ENCODE results near the gene WNT9A.

WNT9A gene

DNA sequence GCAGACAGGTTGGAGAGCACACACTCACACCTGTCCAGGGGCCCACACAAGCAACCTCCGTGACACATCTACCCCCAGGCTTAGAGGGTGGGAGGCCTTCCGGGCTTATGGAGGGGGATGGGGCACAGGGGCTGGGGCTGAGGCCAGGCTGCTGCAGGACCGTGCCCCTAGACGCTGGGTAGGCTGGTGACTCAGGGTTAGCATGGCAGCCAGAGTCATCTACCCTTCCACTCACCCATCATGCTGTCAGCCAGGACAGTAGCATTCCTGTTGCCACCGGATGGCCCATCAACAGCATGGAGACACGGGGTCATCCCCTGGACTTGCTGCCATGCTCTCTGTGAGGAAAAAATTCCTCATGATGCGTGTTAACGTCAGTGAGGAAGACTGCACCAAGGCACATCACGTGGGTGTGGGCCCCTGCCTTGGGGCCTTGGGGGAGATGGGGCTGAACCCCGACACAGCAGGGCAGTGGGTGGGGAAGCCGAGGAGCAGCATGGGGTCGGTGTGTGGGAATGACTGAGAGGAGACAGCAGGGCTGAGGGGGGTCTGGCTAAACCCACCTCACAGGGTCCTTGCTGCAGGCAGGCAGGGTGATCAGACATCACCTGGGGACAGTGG lies 52.8 kb downstream of the WNT9A start:
- H3K9me3 ChIP-seq (ENCODE audit: control insufficient read depth, low read length), result no peaks in the 10 kb centered on the region
- 94% methylated on average over 12 of the region's 12 CpGs for WGBS, 2 experiments

DNA sequence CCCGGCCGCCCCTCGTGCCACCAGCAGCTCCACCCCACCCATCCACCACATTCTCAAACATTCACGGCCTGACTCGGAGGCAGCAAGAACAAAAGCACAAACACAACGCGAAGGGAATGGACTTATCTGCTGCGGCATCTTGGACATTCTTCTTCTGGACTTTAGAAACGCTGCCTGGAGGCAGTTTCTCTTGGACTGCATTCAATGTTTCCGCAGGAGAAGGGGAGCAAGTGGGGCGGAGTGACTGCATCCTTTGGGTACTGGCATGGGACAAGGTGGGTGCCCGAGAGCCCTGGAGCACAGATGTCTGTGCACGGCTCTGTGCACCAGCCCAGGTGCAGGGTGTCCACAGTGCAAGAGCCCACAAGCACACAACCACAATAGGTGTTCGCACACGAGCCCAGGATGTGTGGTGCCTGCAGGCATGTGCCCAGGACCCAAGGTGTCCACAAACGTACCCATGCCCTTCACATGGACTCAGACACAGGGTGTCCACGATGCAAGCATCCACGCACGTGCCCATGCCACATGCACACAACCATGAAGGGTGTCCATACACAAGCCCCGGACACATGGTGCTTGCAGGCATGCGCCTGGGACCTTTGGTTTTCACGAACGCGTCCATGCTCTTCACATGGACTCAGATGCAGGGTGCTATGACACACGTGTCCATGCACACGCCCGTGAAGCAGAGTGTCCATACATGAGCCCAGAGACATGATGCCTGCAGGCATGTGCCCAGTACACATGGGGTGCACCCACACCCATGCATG lies 53.6 kb downstream of the WNT9A start:
- no peaks in the 10 kb centered on the region for H3K36me3 ChIP-seq (ENCODE audit: control insufficient read depth, insufficient read depth, low read length)
- no peaks in the 10 kb centered on the region for H3K9me3 ChIP-seq (ENCODE audit: control insufficient read depth, low read length)
- H3K27me3 ChIP-seq (ENCODE audit: control insufficient read depth, insufficient read depth, low read length, poor library complexity, severe bottlenecking), result no peaks in the 10 kb centered on the region
- H3K4me3 ChIP-seq (ENCODE audit: insufficient read depth, low read depth, low read length), result no peak overlapping the region
- 91 to 92% methylated on average over 27 of the region's 27 CpGs for WGBS, 2 experiments
- no peak overlapping the region for H3K27ac ChIP-seq (ENCODE audit: insufficient read depth, low read depth, low read length, poor library complexity, severe bottlenecking)
- peaks cover 15% of the 10 kb centered on the region for H3K4me1 ChIP-seq (ENCODE audit: control insufficient read depth, insufficient read depth, low read length)

More for the DNA sequence above, 52.8 kb downstream of the WNT9A start:
- Histone ChIP-seq H3K4me1 (ENCODE audit: control insufficient read depth, insufficient read depth, low read length) (peaks cover 15% of the 10 kb centered on the region), H3K27me3 (ENCODE audit: control insufficient read depth, insufficient read depth, low read length, poor library complexity, severe bottlenecking) (no peaks in the 10 kb centered on the region), H3K4me3 (ENCODE audit: insufficient read depth, low read depth, low read length) (no peak overlapping the region), H3K27ac (ENCODE audit: insufficient read depth, low read depth, low read length, poor library complexity, severe bottlenecking) (no peak overlapping the region), H3K36me3 (ENCODE audit: control insufficient read depth, insufficient read depth, low read length) (no peaks in the 10 kb centered on the region)

DNA sequence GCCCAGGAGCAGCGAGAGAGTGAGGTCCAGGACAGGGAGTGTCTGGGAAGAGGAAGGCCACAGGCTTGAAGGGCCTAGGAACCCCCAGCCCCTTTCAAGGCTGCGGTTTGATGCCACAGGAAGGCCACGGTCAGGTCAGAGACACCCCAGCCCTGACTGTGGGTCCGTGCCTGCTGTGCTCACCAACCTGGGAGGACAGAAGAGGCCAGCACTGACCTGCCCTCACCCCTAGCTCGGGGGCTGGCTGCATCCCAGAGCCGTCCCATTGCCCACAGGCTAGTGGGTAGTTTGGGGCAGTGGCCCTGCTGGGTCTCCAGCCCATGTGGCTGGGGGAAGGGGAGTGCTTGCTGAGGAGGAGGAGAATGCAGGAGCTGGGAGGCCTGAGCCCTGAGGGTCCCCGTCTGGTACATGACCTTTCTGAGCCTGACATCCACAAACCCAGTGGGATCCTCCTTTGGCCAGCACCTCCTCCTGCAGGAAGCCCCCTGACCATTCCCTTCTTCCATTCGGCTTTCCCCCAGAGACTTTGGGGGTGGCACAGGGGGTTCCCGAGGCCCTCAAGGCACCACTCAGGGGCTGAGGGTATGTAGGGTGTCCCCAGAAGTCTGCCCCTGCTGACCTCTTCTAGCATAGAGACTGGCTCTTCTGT lies 54.3 kb downstream of the WNT9A start:
- H3K4me1 ChIP-seq (ENCODE audit: control insufficient read depth, insufficient read depth, low read length), result peaks cover 15% of the 10 kb centered on the region
- H3K4me3 ChIP-seq (ENCODE audit: insufficient read depth, low read depth, low read length), result no peak overlapping the region
- H3K36me3 ChIP-seq (ENCODE audit: control insufficient read depth, insufficient read depth, low read length), result no peaks in the 10 kb centered on the region
- WGBS, 2 experiments, result 86 to 91% methylated on average over 9 of the region's 9 CpGs
- no peaks in the 10 kb centered on the region for H3K27me3 ChIP-seq (ENCODE audit: control insufficient read depth, insufficient read depth, low read length, poor library complexity, severe bottlenecking)
- H3K9me3 ChIP-seq (ENCODE audit: control insufficient read depth, low read length), result no peaks in the 10 kb centered on the region
- no peak overlapping the region for H3K27ac ChIP-seq (ENCODE audit: insufficient read depth, low read depth, low read length, poor library complexity, severe bottlenecking)

DNA sequence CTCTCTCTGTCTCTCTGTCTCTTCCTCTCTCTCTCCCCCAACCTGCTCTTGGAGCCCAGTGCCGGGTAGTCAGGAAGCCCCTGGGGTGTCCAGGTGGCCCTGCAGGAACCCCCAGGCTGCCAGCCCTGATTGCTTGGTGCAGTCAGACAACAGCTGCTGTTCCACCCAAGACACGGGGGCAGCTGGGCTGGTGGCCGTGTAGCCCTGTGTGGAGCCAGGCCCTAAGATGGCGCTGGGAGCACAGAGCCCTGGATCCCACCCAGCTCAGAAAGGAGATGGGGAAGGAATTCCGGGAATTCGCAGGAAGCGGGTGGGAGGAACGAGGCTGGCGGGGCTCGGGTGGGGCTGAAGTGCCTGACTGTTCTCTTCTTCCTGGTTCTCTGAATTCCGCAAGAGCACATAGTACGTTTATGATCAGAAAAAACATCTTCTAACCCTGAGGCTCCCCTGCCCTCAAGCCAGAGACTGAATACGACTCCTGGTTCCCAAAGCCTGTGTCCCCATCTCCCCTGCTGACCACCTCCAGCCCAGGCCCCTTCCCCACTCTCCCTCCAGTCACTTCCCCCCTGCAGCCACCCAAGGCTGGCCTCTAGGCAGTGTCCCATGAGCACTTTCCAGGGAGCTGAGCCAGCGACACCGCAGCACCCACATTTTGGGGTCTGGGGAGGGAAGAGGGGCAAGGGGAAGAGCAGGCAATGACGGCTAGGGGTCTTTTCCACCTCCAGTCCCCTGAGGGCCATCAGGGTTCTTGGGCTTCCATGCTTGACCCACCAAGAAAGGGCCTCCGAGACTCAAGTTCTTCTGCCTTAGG lies 55.0 kb downstream of the WNT9A start:
- WGBS, 2 experiments, result 85 to 87% methylated on average over 17 of the region's 17 CpGs
- peaks cover 18% of the 10 kb centered on the region for H3K4me1 ChIP-seq (ENCODE audit: control insufficient read depth, insufficient read depth, low read length)
- no peak overlapping the region for H3K27ac ChIP-seq (ENCODE audit: insufficient read depth, low read depth, low read length, poor library complexity, severe bottlenecking)
- H3K27me3 ChIP-seq (ENCODE audit: control insufficient read depth, insufficient read depth, low read length, poor library complexity, severe bottlenecking), result no peaks in the 10 kb centered on the region
- H3K4me3 ChIP-seq (ENCODE audit: insufficient read depth, low read depth, low read length), result no peak overlapping the region
- H3K9me3 ChIP-seq (ENCODE audit: control insufficient read depth, low read length), result no peaks in the 10 kb centered on the region
- H3K36me3 ChIP-seq (ENCODE audit: control insufficient read depth, insufficient read depth, low read length), result no peaks in the 10 kb centered on the region

DNA sequence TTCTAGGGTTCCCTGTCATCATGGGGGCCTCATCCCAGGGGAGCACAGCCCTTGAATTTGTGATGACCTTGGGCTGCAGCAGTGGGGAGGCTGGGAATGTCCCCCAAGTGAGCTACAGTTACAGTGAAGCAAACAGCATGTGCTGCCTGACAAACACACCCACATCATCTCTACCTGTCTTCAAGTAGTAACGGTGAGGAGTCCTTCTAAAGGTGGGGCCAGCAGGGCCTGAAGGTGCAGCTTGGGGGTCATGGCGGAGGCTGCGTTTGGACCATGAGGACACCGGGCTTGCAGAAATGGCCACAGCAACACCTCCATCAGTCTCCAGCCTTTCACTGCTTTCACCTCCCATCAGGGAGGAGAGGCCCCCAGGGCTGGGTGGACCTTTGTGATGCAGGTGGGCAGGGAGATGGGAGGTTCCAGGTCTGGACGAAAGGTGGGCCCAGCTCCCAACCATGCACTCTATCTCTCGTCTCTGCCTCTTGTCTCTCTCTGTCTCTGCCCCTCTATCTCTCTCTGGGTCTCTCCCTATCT lies 55.7 kb downstream of the WNT9A start:
- no peaks in the 10 kb centered on the region for H3K36me3 ChIP-seq (ENCODE audit: control insufficient read depth, insufficient read depth, low read length)
- H3K27ac ChIP-seq (ENCODE audit: insufficient read depth, low read depth, low read length, poor library complexity, severe bottlenecking), result no peak overlapping the region
- no peak overlapping the region for H3K4me3 ChIP-seq (ENCODE audit: insufficient read depth, low read depth, low read length)
- H3K27me3 ChIP-seq (ENCODE audit: control insufficient read depth, insufficient read depth, low read length, poor library complexity, severe bottlenecking), result no peaks in the 10 kb centered on the region
- peaks cover 24% of the 10 kb centered on the region for H3K4me1 ChIP-seq (ENCODE audit: control insufficient read depth, insufficient read depth, low read length)
- no peaks in the 10 kb centered on the region for H3K9me3 ChIP-seq (ENCODE audit: control insufficient read depth, low read length)
- WGBS, 2 experiments, result 85% methylated on average over 6 of the region's 6 CpGs

DNA sequence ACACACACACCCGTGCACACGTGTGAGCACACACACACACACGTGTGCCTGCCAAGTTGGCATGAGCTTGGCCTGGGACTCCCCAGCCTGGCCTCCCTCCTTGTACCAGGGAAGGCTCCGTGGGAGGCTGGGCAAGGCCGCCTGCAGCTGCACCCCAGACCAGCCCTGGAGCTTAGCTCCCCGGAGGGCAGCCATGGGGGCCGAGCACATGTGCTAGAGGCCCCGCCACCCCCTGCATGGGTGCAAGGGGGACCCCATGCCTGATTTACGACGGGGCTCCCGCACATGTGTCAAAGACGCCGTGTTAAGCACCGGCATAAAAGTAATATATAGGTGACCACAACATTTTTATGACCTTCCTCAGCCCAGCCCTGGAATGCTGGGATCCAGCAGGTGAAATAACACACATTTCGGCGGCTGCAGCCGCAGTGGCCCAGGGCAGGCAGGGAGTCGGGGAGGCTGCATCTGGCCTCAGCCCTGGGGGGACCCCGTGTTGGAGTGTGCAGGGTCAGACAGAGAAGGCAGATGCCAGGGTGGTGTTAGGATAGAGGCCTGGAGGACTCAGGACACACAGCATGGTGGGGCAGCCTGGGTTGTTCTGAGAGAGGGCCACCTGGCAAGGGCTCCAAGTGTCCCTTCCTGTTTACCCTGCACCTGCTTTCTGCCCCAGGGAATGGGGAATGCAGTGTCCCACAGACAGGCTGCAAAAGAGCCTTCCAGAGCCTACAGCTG lies 56.3 kb downstream of the WNT9A start:
- Histone ChIP-seq H3K4me1 (ENCODE audit: control insufficient read depth, insufficient read depth, low read length) (peaks cover 28% of the 10 kb centered on the region), H3K36me3 (ENCODE audit: control insufficient read depth, insufficient read depth, low read length) (no peaks in the 10 kb centered on the region), H3K4me3 (ENCODE audit: insufficient read depth, low read depth, low read length) (no peak overlapping the region), H3K27ac (ENCODE audit: insufficient read depth, low read depth, low read length, poor library complexity, severe bottlenecking) (no peak overlapping the region), H3K9me3 (ENCODE audit: control insufficient read depth, low read length) (no peaks in the 10 kb centered on the region), H3K27me3 (ENCODE audit: control insufficient read depth, insufficient read depth, low read length, poor library complexity, severe bottlenecking) (no peaks in the 10 kb centered on the region)
- WGBS, 2 experiments, result 93 to 94% methylated on average over 19 of the region's 19 CpGs

DNA sequence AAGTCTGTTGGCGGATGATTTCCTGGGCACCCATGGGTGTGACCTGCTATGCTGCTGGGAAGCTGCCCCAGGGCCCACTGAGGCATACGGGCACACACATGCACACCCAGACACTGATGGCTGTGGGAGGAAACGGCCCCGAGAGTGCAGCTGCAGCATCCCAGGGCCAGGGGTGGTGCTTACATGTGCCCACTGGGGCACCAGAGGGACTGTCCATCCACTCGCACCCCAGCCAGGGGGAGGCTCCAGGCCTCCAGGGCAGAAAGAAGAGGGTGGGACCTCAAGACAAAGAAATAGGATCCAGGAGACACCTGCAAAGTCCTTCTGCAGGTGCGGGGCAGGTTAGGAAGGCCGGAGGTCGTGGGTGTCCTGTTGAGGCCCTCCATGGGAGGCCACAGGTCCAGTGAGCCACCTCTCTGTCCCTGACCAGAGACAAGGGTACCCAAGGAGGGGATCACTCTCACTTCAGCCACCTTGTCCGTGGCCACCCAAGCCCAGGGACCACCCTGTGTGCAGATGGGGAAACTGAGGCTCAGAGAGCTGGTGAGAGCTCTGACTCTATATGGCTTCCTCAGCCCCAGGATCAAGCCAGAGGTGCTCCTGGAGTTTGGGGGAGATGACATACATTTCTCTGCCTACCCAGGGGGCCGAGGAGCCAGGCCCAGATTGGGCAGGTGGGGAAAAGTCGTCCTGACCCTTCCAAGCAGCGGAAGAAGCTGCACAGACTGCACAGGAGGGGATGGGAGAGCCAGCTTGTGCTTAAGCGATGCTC lies 57.1 kb downstream of the WNT9A start:
- Histone ChIP-seq H3K36me3 (ENCODE audit: control insufficient read depth, insufficient read depth, low read length) (no peaks in the 10 kb centered on the region), H3K4me1 (ENCODE audit: control insufficient read depth, insufficient read depth, low read length) (peaks cover 28% of the 10 kb centered on the region), H3K27ac (ENCODE audit: insufficient read depth, low read depth, low read length, poor library complexity, severe bottlenecking) (no peak overlapping the region), H3K4me3 (ENCODE audit: insufficient read depth, low read depth, low read length) (no peak overlapping the region), H3K9me3 (ENCODE audit: control insufficient read depth, low read length) (no peaks in the 10 kb centered on the region), H3K27me3 (ENCODE audit: control insufficient read depth, insufficient read depth, low read length, poor library complexity, severe bottlenecking) (no peaks in the 10 kb centered on the region)
- WGBS, 2 experiments, result 95% methylated on average over 13 of the region's 13 CpGs

DNA sequence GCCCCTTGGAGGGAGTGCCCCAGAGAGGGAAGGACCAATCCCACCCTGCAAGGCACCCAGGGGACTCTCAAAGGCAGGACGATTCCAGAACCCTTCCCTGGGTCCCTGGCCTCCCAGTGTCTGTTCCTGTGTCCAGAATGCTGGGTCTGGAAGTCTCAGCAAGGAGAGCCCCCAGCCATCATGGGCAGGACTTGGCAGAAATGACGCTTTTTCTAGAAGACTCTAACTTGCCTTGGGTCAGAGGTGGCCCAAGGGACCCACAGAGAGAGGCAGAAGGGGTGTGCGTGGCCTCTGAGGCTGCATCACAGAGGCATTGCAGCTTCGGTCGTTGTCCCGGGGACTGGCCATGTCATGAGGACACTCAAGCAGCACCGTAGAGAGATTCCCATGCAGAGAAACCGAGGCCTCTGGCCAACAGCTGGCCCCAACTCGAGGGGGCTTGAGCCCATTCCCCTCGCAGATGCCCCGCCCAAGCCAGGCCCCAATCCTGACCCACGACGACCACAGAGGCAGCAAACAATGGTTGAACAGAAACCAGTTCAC lies 57.8 kb downstream of the WNT9A start:
- Histone ChIP-seq H3K27me3 (ENCODE audit: control insufficient read depth, insufficient read depth, low read length, poor library complexity, severe bottlenecking) (no peaks in the 10 kb centered on the region), H3K27ac (ENCODE audit: insufficient read depth, low read depth, low read length, poor library complexity, severe bottlenecking) (no peak overlapping the region), H3K4me1 (ENCODE audit: control insufficient read depth, insufficient read depth, low read length) (peaks cover 32% of the 10 kb centered on the region), H3K36me3 (ENCODE audit: control insufficient read depth, insufficient read depth, low read length) (no peaks in the 10 kb centered on the region), H3K9me3 (ENCODE audit: control insufficient read depth, low read length) (no peaks in the 10 kb centered on the region), H3K4me3 (ENCODE audit: insufficient read depth, low read depth, low read length) (no peak overlapping the region)
- WGBS, 2 experiments, result 92 to 93% methylated on average over 13 of the region's 13 CpGs

All from ectodermal cell (in vitro differentiated cells).